ENCODE results near the gene GCDH.
"Not testable (repeated sequence)": the region's sequence is repeated elsewhere in the genome, so short reads cannot be mapped to it uniquely, and the experiment has no call there.

Gene GCDH

GRCh38 chr19:12890787-12891552, at the start of gene GCDH:
Gene GCDH, plus strand, starts transcription at chr19:12891160. Its CDS starts 145 bp downstream, at chr19:12891305.
- DNase-seq (ENCODE audit: low spot score) = peak; percentile 100

DNA sequence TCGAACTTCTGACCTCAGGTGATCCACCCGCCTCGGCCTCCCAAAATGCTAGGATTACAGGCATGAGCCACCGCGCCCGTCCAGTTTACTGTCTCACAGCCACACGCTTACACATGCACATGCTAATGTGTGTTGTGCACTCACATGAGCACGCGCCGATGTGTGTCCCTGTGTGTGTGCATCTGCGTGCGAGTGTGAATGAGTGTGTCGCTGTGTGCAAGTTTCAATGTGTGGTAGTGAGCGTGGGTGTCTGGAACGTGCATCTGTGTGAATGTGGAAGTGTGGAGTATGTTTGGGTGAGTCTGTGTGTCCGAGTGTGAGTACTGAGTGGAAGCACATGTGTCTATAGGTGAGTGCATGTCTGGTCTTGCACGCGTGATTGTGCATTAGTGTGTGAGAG, 48.4 kb upstream of the GCDH start:
- DNase-seq (ENCODE audit: low spot score) = no peak

GRCh38 chr19:12843328-12843727, 47.6 kb upstream of the GCDH start:
- no peak for DNase-seq (ENCODE audit: low spot score)

DNA sequence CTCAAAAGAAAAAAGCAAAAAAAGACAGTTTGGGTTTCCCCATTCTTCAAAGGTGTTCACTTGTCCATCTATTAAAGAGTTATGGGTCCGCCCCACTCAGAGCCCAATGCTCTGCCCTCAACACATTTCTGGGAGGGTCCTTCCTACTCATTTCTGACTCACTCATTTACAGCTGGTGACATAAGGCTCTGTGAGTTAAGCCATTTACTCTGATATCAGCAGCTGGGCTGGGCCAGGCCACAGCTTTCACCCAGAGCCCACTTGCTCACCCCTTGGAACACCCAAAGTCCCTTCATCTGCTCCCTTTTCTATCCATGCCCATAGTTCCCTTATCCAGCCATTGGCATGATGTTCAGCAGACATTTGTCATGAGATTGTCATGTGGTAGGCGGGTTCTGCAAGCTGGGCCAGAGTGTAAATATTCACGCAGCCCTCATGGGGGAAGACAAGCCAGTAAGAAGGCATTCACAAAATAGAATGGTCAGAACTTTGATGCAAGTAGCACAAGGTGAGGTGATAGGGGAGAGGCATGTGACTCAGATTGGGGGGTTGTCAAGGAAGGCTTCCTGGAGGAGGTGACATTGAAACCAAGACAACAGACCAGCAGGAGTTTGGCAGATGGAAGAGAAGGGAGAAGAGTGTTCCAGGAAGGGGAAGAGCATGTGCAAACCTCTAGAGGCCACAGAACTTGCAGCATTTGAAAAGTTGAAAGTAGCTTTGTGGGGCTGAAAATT, 46.8 kb upstream of the GCDH start:
- no peak for DNase-seq (ENCODE audit: low spot score)

- DNase-seq (ENCODE audit: low spot score) = not testable (repeated sequence)
Measured at GRCh38 chr19:12846613-12847012, 44.3 kb upstream of the GCDH start.

GRCh38 chr19:12847159-12848139, 43.5 kb upstream of the GCDH start:
- peak; percentile 82 for DNase-seq (ENCODE audit: low spot score)

DNA sequence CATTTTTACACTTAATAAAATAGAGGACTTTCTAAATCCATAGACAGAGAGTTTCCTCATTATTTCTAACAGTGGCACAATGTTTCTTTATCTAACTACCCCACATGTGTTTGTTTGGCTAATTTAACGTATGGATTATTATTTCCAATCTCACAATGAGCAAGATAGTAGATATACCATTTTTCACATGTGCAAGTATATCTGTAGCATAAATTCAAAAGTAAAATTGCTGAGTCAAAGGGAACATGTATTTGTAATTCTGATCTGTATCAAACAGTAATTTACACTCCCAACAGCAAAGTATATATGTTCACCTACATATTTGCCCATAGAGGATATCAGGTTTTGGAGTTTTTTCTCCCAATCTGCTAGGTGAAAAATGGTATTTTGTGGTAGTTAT, 34.3 kb upstream of the GCDH start:
- no peak for DNase-seq (ENCODE audit: low spot score)

DNA sequence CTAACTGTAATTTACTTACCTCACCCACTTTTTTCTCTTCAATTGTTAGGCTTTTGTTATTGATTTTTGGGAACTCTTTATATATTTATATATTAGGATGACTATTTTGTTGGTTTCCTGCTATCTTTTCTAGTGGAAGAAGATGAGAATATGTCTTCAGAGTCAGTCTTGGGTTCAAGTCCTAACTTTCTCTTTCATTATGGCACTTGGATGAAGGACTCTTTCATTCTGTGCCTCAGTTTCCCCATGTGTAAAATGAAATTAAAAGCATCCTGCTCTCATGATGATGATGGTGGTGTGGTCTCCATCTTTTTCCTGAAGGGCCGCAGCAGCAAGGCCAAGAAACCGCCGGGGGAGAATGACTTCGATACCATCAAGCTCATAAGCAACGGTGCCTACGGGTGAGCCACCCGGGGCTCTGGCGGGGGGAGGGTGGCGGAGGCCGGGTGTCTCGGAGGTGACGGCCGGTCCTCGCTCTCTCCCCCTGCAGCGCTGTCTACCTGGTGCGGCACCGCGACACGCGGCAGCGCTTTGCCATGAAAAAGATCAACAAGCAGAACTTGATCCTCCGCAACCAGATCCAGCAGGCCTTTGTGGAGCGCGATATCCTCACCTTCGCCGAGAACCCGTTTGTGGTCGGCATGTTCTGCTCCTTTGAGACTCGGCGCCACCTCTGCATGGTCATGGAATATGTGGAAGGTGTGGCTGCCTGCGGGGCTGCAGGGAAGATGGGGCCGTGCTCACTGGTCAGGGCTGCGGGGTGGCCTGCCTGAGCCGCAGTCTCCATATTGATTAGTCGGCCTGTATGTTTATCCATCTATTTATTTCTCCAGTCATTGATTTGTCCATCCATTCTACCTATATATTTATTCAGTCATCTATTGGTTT, 32.7 kb upstream of the GCDH start:
- DNase-seq (ENCODE audit: low spot score) = no peak

DNA sequence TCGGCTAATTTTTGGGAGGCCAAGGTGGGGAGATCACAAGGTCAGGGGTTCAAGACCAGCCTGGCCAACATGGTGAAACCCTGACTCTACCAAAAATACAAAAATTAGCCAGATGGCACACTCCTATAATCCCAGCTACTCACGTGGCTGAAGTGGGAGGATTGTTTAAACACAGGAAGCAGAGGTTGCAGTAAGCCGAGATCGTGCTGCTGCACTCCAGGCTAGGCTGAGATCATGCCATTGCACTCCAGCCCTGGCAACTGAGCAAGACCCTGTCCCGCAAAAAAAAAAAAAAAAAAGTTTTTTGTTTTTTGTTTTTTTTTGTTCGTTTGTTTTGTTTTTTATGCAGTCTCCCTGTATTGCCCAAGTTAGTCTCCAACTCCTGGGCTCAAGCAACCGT, 31.4 kb upstream of the GCDH start:
- DNase-seq (ENCODE audit: low spot score) = no peak

- DNase-seq (ENCODE audit: low spot score) = no peak
Measured at GRCh38 chr19:12864143-12864542, 26.8 kb upstream of the GCDH start.

DNA sequence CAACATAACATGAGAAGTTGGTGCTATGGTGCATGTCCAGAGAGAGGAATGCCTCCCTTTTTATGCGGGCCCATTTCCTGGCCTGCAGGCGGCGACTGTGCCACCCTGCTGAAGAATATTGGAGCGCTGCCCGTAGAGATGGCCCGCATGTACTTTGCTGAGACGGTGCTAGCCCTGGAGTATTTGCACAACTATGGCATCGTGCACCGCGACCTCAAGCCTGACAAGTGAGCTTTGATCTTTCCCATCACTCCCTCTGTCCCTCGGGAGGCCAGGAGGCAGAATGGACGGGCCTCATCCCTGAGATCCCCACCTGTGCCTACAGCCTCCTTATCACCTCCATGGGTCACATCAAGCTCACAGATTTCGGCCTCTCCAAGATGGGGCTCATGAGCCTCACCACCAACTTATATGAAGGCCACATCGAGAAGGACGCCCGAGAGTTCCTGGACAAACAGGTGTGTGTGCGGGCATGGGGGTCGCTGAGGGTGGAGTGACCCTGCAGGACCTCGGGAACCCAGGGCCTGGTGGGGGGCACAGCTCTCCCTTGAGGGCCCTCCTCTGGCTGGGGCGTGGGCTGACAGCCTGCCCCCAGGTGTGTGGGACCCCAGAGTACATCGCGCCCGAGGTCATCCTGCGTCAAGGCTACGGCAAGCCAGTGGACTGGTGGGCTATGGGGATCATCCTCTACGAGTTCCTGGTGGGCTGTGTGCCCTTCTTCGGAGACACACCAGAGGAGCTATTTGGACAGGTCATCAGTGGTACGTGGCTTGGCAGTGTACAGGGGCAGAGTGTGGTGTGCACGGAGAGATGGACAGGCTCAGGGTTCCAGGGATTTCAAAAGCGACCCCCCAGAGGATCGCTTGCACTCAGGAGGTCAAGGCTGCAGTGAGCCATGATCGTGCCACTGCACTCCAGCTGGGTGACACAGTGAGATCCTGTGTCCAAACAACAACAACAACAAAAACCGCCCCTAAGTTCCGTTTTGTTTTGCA, 25.9 kb upstream of the GCDH start:
- DNase-seq (ENCODE audit: low spot score) = no peak

GRCh38 chr19:12865746-12866415, 25.1 kb upstream of the GCDH start:
- DNase-seq (ENCODE audit: low spot score) = no peak

DNA sequence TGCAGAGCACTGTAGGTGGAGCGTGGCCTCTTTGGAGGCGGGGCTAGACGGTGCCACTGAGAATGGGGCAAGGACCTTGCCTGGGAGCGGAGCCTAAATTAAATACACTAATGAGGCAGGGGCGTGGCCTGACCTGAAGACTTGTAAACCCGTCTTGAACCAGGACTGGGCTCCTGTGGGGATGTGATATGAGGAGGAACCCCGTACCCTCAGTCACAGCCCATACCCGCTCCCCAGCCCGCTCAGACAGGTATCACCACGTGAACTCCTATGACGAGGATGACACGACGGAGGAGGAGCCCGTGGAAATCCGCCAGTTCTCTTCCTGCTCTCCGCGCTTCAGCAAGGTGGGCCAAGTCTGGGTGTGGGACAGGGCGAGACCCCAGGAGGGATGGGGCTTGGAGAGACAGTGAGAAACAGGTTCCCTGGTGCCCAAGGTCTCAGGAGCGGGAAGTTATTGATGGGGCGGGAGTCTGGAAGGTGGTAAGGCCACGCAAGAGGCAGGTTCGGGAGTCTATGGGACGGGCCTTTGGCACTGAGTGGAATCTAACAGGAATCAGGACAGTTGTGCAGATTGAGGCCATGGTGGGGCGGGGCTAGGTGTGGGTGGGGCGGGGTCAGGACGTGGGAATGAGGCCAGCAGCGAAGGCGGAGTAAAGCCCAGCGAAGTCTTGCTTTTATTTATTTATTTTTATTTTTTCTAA, 24.4 kb upstream of the GCDH start:
- no peak for DNase-seq (ENCODE audit: low spot score)

DNA sequence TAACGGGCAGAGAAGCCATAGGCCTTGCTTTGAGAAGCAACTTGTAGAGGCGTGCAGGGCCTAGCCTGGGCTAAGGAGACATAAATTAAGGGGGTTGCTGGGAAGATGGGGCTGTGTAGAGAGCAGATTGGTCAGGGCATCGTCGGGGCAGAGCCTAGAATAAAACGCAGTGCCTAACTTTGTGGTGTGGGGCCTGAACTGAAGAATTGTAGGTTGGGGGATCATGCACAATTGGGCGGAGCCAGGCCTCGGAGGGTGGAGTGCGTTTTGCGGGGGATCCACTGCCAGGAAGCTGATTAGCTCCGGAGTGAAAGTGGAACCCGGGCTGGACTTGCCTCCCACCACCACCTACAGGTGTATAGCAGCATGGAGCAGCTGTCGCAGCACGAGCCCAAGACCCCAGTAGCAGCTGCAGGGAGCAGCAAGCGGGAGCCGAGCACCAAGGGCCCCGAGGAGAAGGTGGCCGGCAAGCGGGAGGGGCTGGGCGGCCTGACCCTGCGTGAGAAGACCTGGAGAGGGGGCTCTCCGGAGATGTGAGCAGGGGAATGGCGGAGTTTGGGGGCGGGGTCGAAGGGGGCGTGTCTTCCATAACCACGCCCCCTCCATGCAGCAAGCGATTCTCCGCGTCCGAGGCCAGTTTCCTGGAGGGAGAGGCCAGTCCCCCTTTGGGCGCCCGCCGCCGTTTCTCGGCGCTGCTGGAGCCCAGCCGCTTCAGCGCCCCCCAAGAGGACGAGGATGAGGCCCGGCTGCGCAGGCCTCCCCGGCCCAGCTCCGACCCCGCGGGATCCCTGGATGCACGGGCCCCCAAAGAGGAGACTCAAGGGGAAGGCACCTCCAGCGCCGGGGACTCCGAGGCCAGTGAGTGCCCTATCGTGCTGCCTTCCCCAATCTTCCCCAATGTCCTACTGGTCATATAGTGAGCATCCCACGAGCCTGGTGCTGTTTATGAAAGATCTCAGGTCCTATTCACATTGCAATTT, 23.6 kb upstream of the GCDH start:
- no peak for DNase-seq (ENCODE audit: low spot score)

DNA sequence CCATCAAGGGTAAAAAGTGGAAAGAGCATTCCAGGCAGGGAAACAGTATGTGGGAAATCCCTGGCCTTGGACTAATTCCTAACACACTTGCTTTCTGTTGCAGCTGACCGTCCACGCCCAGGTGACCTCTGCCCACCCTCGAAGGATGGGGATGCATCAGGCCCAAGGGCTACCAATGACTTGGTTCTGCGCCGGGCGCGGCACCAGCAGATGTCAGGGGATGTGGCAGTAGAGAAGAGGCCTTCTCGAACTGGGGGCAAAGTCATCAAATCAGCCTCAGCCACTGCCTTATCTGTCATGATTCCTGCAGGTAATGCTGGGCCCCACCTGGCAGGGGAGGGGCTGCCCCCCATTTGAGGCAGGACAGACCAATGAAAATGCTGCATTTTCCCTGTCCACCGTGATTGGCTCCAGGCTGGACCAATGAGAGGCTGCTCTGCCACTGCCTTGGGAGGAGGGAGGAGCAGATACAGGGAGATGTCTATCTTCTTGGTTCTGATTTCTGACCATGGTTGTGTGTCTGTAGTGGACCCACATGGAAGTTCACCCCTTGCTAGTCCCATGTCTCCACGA, 22.3 kb upstream of the GCDH start:
- no peak for DNase-seq (ENCODE audit: low spot score)

DNA sequence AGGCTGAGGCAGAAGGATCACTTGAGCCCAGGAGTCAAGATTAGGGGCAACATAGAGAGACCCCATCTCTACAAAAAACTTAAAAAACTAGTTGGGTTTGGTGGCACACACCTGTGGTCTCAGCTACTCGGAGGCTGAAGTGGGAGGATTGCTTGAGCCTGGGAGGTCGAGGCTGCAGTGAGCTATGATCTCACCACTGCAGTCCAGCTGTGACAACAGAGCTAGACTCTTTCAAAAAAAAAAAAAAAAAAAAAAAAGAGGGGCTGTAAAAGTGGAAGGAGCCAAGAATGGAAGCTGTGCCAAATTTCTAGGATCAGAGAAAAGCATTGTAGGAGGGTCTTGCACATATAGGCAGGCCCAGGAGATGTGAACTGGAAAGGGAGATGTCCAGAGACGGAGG, 19.3 kb upstream of the GCDH start:
- DNase-seq (ENCODE audit: low spot score) = no peak

- DNase-seq (ENCODE audit: low spot score) = no peak
Measured at GRCh38 chr19:12872255-12872654, 18.7 kb upstream of the GCDH start.
